ENCODE results near the gene EME2. TPM values are rescaled to one million over a fixed set of nuclear protein-coding genes. Genes with fewer than 3 reads are reported as not detected.

EME2 gene
- total RNA-seq, 1 experiment from 2014 or later: 7.3 TPM

DNA sequence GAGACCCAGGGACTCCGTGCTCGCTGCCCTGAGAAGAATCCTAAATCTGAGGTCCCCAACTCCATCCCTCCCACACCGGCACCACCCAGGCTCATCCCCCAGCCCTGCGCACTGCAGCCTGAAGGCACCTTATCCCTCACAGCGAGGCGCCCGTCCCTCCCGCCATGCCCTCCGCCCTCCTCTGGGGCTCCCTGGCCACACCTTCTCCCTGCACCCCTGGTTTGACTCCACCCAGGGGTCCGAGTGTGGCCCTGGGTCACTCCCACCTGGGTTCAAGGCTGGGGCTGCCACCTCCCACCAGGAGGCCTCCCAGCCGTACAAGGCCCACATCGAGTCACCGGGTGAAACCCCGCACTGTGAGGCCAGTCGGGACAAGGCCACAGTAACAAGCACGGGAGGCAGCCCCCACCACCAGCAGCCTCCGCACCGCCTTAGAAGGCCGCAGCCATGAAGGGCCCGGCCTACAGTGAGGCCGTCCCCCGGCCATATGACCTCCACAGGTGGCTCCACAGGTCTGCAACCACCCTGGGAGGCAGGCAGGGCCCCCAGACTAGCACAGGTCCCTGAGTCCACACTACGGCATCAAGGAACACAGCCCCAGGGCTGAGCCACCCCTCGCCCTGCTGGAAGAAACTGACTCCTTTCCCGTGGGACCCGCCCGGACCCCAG lies 45.7 kb downstream of the EME2 start:
- DNase-seq (ENCODE audit: low read depth): no peak

- DNase-seq (ENCODE audit: low read depth): no peak
Observed at GRCh38 chr16:1818873-1819525, 46.4 kb downstream of the EME2 start.

DNA sequence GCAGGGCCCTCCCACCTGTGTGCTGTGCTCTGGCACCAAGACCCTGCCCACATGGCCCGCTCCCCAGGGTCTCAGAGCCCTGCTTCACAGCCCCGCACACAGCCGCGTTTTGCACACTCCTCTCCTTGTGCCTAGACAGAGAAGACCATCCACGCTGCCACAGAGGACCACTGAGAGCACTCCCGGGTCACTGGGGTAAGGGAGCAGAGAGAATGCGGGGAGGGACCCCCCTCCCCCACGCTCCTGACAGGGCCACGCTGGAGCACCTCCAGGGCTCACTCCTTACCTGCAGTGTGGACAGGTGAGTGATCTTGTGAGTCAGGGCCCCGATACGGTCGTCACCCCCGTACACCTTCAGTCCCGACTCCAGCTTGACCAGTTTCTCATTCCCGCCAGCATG lies 47.0 kb downstream of the EME2 start:
- no peak for DNase-seq (ENCODE audit: low read depth)

DNA sequence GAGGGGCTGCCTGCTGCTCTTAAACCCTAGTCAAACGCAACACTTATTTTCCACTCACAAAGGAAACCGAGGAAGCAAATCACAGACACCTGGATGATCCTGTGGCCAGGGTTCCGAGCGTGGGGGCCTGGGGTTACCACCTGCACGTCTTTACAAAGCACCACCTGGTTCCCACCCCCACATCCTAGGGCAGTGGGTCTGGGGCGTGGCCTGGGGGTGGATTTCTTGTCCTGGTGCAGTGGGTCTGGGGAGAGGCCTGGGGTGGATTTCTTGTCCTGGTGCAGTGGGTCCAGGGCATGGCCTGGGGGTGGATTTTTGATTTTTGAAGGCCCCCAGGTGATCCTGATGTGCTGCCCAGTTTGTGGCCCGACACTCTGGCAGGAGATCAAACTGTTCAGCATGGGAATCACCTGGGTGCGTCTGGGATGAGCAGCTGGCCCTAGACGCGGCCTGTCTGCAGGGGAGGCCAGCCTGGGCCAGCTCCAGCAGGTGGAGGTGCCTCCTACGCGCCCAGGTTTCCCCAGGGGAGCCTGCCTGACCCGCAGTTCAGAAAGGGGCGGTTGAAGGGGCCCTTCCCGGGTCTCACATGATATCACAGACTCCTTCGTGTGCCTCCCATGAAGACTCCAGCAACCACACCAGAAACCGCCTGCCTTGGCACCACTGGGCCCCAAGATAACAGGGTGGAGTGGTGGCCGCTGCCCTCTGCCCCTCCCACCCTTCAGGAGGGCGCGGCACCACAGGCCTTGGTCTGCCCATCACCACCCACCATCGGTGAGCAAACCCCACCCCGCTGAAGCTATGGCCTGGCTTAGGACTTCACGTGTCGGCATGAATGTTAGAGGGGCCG lies 47.7 kb downstream of the EME2 start:
- no peak for DNase-seq (ENCODE audit: low read depth)

DNA sequence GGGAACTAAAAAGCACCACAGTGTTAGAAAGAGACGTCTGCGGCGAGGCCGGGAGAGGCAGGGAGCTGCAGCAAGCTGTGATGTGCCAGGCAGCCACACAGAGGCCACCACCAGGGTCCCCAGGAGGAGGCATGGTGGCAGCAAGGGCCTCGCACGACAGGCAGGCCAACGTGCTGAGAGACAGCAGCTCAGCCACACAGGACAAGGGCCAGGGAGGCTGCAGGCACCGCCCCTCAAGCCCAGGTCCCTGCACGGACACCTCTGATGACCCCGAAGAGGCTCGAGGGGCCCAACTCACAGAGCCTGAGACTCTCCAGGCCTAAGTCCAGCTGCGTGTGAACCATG lies 48.3 kb downstream of the EME2 start:
- DNase-seq (ENCODE audit: low read depth): no peak

DNA sequence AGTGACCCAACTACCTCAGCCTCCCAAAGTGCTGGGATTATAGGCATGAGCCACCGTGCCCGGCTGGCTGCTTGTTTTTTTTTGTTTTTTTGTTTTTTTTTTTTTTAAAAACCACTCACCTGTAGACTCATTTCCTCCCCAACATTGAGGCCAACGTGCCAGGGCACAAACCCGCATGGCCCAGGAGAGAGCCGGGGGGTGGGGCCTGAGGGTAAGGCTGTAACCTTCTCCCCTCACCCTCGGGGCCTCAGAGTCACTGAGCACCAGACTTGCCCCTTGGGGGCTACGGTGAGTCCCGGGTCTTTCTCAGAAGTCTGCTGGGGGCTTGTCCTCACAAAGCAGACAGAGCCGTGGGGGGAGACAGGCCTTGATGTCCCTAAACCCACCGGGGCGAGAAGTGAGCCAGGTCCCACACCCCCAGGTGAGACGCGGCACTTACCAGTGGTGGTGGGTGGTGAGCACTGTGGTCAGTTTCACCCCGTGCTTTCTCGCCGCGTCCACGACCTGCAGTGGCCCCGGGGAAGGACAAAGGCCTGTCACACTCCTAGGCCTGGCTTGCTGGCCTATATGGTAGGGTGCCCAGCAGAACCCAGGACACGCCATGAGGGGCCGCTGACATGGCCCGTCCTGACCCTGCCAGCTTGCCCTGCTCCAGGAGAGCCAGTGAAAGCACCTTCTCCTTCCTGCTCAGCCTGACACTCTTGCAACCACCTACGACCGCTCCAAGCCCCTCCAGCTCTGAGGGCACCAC lies 49.4 kb downstream of the EME2 start:
- DNase-seq (ENCODE audit: low read depth): no peak

GRCh38 chr16:1822801-1823200 lies 50.2 kb downstream of the EME2 start:
- DNase-seq (ENCODE audit: low read depth): no peak

GRCh38 chr16:1823821-1824220 lies 51.2 kb downstream of the EME2 start:
- DNase-seq (ENCODE audit: low read depth): peak; percentile 73

- DNase-seq (ENCODE audit: low read depth): no peak
Observed at GRCh38 chr16:1825381-1825863, 52.8 kb downstream of the EME2 start.

Small RNA genes within 50 kb of the gene (small RNA-seq; reads per million reads assigned to genes)
- not detected for gene MIR3177

Other genes with a start within 250 kb of the EME2 start
- gene TMEM204, start 239.1 kb upstream of the EME2 start, total RNA-seq (2014; rRNA removed; shearing (Covaris generic)): 35.7 and 37.2 TPM in 2 replicates
- gene IFT140, start 160.7 kb upstream of the EME2 start, total RNA-seq (2014; rRNA removed; shearing (Covaris generic)): 3.3 and 5.0 TPM in 2 replicates
- 5.7 and 7.0 TPM in 2 replicates for gene CRAMP1, start 160.4 kb upstream of the EME2 start, total RNA-seq (2014; rRNA removed; shearing (Covaris generic))
- 87.1 and 111 TPM in 2 replicates for gene JPT2, start 94.5 kb upstream of the EME2 start, total RNA-seq (2014; rRNA removed; shearing (Covaris generic))
- 24.4 and 27.4 TPM in 2 replicates for gene MAPK8IP3, start 66.6 kb upstream of the EME2 start, total RNA-seq (2014; rRNA removed; shearing (Covaris generic))
- 7.3 and 7.4 TPM in 2 replicates for gene NME3, start 1.3 kb upstream of the EME2 start, total RNA-seq (2014; rRNA removed; shearing (Covaris generic))
- 248 and 271 TPM in 2 replicates for gene MRPS34, start 324 bp downstream of the EME2 start, total RNA-seq (2014; rRNA removed; shearing (Covaris generic))
- gene SPSB3, start 9.8 kb downstream of the EME2 start, total RNA-seq (2014; rRNA removed; shearing (Covaris generic)): 28.7 and 31.2 TPM in 2 replicates
- gene NUBP2, start 10.2 kb downstream of the EME2 start, total RNA-seq (2014; rRNA removed; shearing (Covaris generic)): 123 and 137 TPM in 2 replicates
- not detected in 2 replicates for gene IGFALS, start 20.9 kb downstream of the EME2 start, total RNA-seq (2014; rRNA removed; shearing (Covaris generic))
- 35.9 and 45.7 TPM in 2 replicates for gene HAGH, start 54.0 kb downstream of the EME2 start, total RNA-seq (2014; rRNA removed; shearing (Covaris generic))
- 78.8 and 81.1 TPM in 2 replicates for gene FAHD1, start 54.4 kb downstream of the EME2 start, total RNA-seq (2014; rRNA removed; shearing (Covaris generic))
- not detected in 2 replicates for gene MEIOB, start 99.4 kb downstream of the EME2 start, total RNA-seq (2014; rRNA removed; shearing (Covaris generic))
- gene HS3ST6, start 145.6 kb downstream of the EME2 start, total RNA-seq (2014; rRNA removed; shearing (Covaris generic)): not detected in 2 replicates
- gene MSRB1, start 170.4 kb downstream of the EME2 start, total RNA-seq (2014; rRNA removed; shearing (Covaris generic)): 26.1 and 38.7 TPM in 2 replicates
- gene RPL3L, start 181.9 kb downstream of the EME2 start, total RNA-seq (2014; rRNA removed; shearing (Covaris generic)): not detected in 2 replicates
- 559 and 621 TPM in 2 replicates for gene NDUFB10, start 186.7 kb downstream of the EME2 start, total RNA-seq (2014; rRNA removed; shearing (Covaris generic))
- 5,088 and 5,569 TPM in 2 replicates for gene RPS2, start 192.0 kb downstream of the EME2 start, total RNA-seq (2014; rRNA removed; shearing (Covaris generic))
- not detected in 2 replicates for gene RNF151, start 194.0 kb downstream of the EME2 start, total RNA-seq (2014; rRNA removed; shearing (Covaris generic))
- 47.8 and 53.4 TPM in 2 replicates for gene TBL3, start 199.2 kb downstream of the EME2 start, total RNA-seq (2014; rRNA removed; shearing (Covaris generic))
- 0.43 TPM in 1 of 2 replicates, not detected in the other for gene NOXO1, start 208.7 kb downstream of the EME2 start, total RNA-seq (2014; rRNA removed; shearing (Covaris generic))
- 75.7 and 85.5 TPM in 2 replicates for gene GFER, start 211.4 kb downstream of the EME2 start, total RNA-seq (2014; rRNA removed; shearing (Covaris generic))
- gene SYNGR3, start 217.2 kb downstream of the EME2 start, total RNA-seq (2014; rRNA removed; shearing (Covaris generic)): 2.4 and 2.5 TPM in 2 replicates
- gene ZNF598, start 237.0 kb downstream of the EME2 start, total RNA-seq (2014; rRNA removed; shearing (Covaris generic)): 46.2 and 50.4 TPM in 2 replicates
- gene NPW, start 247.0 kb downstream of the EME2 start, total RNA-seq (2014; rRNA removed; shearing (Covaris generic)): 0.30 and 0.35 TPM in 2 replicates

All from HT1080 (cell line).